ENCODE data around the gene TMEM179. TPM values are rescaled to one million over a fixed set of nuclear protein-coding genes. Genes with fewer than 3 reads are reported as not detected.

Gene TMEM179
- total and polyA plus RNA-seq, 2 experiments from 2014 or later, result 2.2 to 4.3 TPM

DNA sequence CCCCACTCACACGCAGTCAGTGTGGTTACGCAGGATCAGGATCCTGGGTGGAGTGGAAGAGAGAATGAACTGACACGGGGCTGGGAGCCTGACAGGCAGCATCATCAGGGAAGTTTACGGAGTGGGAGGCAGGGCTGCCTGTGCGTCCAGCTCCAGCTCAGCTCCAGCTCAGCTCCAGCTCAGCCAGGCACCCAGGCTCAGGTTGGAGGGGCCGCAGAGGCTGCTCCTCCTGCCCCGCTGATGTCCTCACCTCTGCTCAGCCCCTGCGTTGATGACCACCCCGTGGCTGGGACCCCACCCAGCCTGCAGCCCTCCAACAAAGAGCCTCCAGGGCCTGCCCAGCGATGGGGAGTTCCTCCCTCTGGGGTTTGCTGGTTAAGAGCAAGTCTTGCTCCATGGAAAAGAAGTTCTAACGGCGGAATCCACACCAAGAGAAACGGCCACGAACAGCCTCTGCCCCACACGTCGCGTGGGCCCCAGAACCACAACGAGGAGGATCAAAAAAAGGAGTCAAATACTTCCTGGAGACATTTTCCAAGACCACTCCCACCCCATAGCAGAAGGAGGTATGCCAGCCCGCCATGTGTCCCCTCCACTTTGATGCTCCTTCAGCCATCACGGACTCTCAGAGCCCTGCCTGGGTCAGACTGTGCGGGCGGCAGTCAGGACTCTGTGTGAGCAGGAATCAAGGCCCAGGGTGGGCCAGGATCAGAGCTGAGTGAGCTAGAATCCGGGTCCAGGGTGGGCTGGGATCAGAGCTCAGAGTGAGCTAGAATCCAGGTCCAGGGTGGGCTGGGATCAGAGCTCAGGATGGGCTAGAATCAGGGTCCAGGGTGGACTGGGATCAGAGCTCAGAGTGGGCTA, 42.7 kb downstream of the TMEM179 start:
- TF ChIP-seq EZH2phosphoT487 (IDR thresholded peaks at IDR 0.05; ENCODE audit: low read depth, severe bottlenecking, unreplicated experiment) (no peak), EZH2 (IDR thresholded peaks at IDR 0.05; ENCODE audit: borderline replicate concordance) (no peak)
- TF ChIP-seq, protein P1, sequence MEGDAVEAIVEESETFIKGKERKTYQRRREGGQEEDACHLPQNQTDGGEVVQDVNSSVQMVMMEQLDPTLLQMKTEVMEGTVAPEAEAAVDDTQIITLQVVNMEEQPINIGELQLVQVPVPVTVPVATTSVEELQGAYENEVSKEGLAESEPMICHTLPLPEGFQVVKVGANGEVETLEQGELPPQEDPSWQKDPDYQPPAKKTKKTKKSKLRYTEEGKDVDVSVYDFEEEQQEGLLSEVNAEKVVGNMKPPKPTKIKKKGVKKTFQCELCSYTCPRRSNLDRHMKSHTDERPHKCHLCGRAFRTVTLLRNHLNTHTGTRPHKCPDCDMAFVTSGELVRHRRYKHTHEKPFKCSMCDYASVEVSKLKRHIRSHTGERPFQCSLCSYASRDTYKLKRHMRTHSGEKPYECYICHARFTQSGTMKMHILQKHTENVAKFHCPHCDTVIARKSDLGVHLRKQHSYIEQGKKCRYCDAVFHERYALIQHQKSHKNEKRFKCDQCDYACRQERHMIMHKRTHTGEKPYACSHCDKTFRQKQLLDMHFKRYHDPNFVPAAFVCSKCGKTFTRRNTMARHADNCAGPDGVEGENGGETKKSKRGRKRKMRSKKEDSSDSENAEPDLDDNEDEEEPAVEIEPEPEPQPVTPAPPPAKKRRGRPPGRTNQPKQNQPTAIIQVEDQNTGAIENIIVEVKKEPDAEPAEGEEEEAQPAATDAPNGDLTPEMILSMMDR (IDR thresholded peaks at IDR 0.05; ENCODE audit: poor library complexity), result no peak
- peaks cover 7% of the 10 kb centered on the region for H3K27me3 ChIP-seq
- 82% methylated on average over 23 of the region's 23 CpGs for WGBS (ENCODE audit: low lambda C conversion rate, missing lambda C conversion rate)

DNA sequence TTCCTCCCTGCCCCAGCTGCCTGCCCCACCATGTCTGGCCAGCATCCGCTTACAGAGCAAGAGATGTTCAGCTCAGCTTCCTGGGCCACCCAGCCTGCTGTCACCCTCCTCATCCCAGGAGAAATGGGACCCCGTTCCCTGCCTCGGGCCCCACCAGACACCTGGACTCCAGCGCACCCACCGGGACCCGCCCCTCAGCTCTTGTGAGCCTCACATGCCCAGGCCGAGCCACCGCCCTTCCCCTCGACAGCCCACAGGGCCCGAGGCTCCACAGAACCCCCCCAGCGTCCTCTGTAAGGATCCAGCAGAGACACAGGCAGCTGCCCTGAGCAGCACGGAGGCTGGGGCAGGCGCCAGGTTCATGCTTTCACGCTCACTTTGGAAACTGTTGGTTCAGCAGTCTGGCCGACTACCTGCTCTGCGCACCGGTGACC, 43.4 kb downstream of the TMEM179 start:
- H4K20me1 ChIP-seq (ENCODE audit: insufficient read depth, poor library complexity, severe bottlenecking), result no peaks in the 10 kb centered on the region
- no peaks in the 10 kb centered on the region for H3K9me2 ChIP-seq (replicated peaks; ENCODE audit: insufficient read depth)
- H3K4me2 ChIP-seq, result no peak overlapping the region
- no peak overlapping the region for H3K27ac ChIP-seq
- H3K4me3 ChIP-seq, result no peak overlapping the region
- peaks cover 5% of the 10 kb centered on the region for H3K4me1 ChIP-seq (ENCODE audit: insufficient read depth)
- no peaks in the 10 kb centered on the region for H3K9me3 ChIP-seq (ENCODE audit: low read depth)
- 69% methylated on average over 13 of the region's 17 CpGs for WGBS (ENCODE audit: low lambda C conversion rate, missing lambda C conversion rate)
- TF ChIP-seq EZH2phosphoT487 (IDR thresholded peaks at IDR 0.05; ENCODE audit: low read depth, severe bottlenecking, unreplicated experiment), result no peak
- no peak overlapping the region for H2AFZ ChIP-seq
- DNase-seq (ENCODE audit: low spot score), result no peak
- peaks cover 7% of the 10 kb centered on the region for H3K27me3 ChIP-seq
- no peaks in the 10 kb centered on the region for H3K79me2 ChIP-seq
- no peaks in the 10 kb centered on the region for H3K36me3 ChIP-seq (replicated peaks; ENCODE audit: insufficient read depth, low read depth)

More for the DNA sequence above, 42.7 kb downstream of the TMEM179 start:
- no peak overlapping the region for H3K4me2 ChIP-seq
- no peaks in the 10 kb centered on the region for H4K20me1 ChIP-seq (ENCODE audit: insufficient read depth, poor library complexity, severe bottlenecking)
- H3K9me2 ChIP-seq (replicated peaks; ENCODE audit: insufficient read depth), result no peaks in the 10 kb centered on the region
- H3K27ac ChIP-seq, result no peak overlapping the region
- H3K9me3 ChIP-seq (ENCODE audit: low read depth), result no peaks in the 10 kb centered on the region
- no peak overlapping the region for H3K4me3 ChIP-seq
- H3K4me1 ChIP-seq (ENCODE audit: insufficient read depth), result peaks cover 5% of the 10 kb centered on the region
- no peak overlapping the region for H2AFZ ChIP-seq
- H3K36me3 ChIP-seq (replicated peaks; ENCODE audit: insufficient read depth, low read depth), result no peaks in the 10 kb centered on the region
- no peaks in the 10 kb centered on the region for H3K79me2 ChIP-seq
- DNase-seq (ENCODE audit: low spot score), result no peak

DNA sequence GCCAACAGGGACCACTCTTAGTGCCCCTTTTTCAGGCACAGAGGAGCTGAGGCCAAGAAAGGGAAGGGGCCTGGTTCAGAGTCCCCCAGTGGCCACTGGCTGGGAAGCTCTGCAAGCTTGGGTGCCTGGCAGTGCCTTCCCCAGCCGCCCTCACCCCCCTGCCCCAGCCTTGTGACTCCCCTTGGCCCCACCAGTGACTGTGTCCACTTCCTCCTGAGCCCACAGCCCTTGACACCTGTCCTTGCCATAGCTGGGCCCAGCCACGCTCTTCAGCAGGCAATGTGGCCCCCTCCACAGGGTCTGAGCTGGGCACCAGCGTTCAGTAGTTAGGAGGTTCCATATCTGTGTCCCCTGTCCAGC, 44.0 kb downstream of the TMEM179 start:
- TF ChIP-seq EZH2 (IDR thresholded peaks at IDR 0.05; ENCODE audit: borderline replicate concordance), result no peak
- no peak for TF ChIP-seq EZH2phosphoT487 (IDR thresholded peaks at IDR 0.05; ENCODE audit: low read depth, severe bottlenecking, unreplicated experiment)
- TF ChIP-seq, protein P1 (IDR thresholded peaks at IDR 0.05; ENCODE audit: poor library complexity), result no peak
- Histone ChIP-seq H3K9me2 (replicated peaks; ENCODE audit: insufficient read depth) (no peaks in the 10 kb centered on the region), H4K20me1 (ENCODE audit: insufficient read depth, poor library complexity, severe bottlenecking) (no peaks in the 10 kb centered on the region), H3K4me2 (no peak overlapping the region), H3K27ac (no peak overlapping the region), H2AFZ (no peak overlapping the region), H3K27me3 (peaks cover 7% of the 10 kb centered on the region), H3K9me3 (ENCODE audit: low read depth) (no peaks in the 10 kb centered on the region), H3K79me2 (no peaks in the 10 kb centered on the region), H3K4me1 (ENCODE audit: insufficient read depth) (peaks cover 5% of the 10 kb centered on the region), H3K4me3 (no peak overlapping the region), H3K36me3 (replicated peaks; ENCODE audit: insufficient read depth, low read depth) (no peaks in the 10 kb centered on the region)
- 88% methylated on average over 2 of the region's 3 CpGs for WGBS (ENCODE audit: low lambda C conversion rate, missing lambda C conversion rate)
- DNase-seq (ENCODE audit: low spot score), result no peak

DNA sequence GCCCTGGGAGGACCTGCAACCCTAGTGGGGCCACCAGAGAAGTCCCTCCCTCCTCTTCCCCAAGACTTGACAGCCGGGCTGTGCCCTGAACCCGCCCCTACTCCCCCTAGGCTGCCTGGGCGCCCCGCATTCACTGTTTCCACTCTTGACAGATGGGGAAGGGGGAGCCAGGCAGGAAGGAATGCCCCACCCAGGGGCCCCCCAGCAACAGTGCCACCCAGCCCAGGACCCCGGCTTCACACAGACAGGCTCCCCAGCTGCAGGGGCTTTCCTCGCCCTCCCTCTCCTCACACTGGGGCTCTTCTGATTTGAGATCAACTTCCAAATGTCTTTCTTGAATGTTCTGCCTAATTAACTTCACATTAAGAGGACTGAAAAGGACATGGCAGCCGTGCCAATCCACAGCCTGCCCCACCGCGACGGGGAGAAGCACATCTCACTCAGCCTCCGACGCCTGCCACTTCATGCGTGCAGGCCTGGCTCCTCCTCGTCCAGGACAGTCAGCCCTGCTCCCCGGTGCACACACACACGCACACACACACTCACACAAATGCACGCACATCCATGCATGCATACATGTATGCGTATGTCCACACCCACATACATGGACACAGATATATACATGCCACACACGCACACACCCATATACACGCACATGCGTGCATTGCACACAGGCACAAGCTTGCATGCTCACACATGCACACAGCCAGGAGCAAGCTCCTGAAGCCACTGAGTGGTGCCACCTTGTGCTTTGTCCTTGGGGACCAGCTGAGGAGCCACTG, 44.6 kb downstream of the TMEM179 start:
- TF ChIP-seq EZH2phosphoT487 (IDR thresholded peaks at IDR 0.05; ENCODE audit: low read depth, severe bottlenecking, unreplicated experiment) (no peak), EZH2 (IDR thresholded peaks at IDR 0.05; ENCODE audit: borderline replicate concordance) (no peak)
- TF ChIP-seq, protein P1 (IDR thresholded peaks at IDR 0.05; ENCODE audit: poor library complexity), result no peak
- H4K20me1 ChIP-seq (ENCODE audit: insufficient read depth, poor library complexity, severe bottlenecking), result no peaks in the 10 kb centered on the region
- H3K4me2 ChIP-seq, result no peak overlapping the region
- H3K9me2 ChIP-seq (replicated peaks; ENCODE audit: insufficient read depth), result no peaks in the 10 kb centered on the region
- no peak overlapping the region for H3K27ac ChIP-seq
- H3K36me3 ChIP-seq (replicated peaks; ENCODE audit: insufficient read depth, low read depth), result no peaks in the 10 kb centered on the region
- H3K79me2 ChIP-seq, result no peaks in the 10 kb centered on the region
- H3K9me3 ChIP-seq (ENCODE audit: low read depth), result no peaks in the 10 kb centered on the region
- H3K4me3 ChIP-seq, result no peak overlapping the region
- peaks cover 2% of the 10 kb centered on the region for H3K27me3 ChIP-seq
- 94% methylated on average over 20 of the region's 21 CpGs for WGBS (ENCODE audit: low lambda C conversion rate, missing lambda C conversion rate)
- no peak for DNase-seq (ENCODE audit: low spot score)
- no peak overlapping the region for H2AFZ ChIP-seq
- peaks cover 8% of the 10 kb centered on the region for H3K4me1 ChIP-seq (ENCODE audit: insufficient read depth)
